Measurements from ENCODE around the gene PSAT1. TPM values are rescaled to one million over a fixed set of nuclear protein-coding genes. Genes with fewer than 3 reads are reported as not detected.
A peak's percentile ranks its signal among the peaks of the same experiment; 100 is the strongest.

PSAT1 gene
- total and polyA plus RNA-seq, 4 donors, result 4.0 to 48.4 (median 11.1) TPM

GRCh38 chr9:78319197-78320029, 22.5 kb downstream of the PSAT1 start:
- H3K9ac ChIP-seq (ENCODE audit: insufficient read depth in 1 of 2, low read length in 2 of 2), result no peak overlapping the region
- DNase-seq (peak in 1 of 3 donors; percentile 16), ATAC-seq (ENCODE audit: insufficient read depth, low FRiP score) (no peak)
- H3K27ac ChIP-seq (ENCODE audit: low read depth in 1 of 2, low read length in 1 of 2), result no peak overlapping the region
- no peak for TF ChIP-seq CTCF (IDR thresholded peaks at IDR 0.05; ENCODE audit: control extremely low read depth, extremely low read depth)
- peaks cover 0 to 4% (median under 1%) of the 10 kb centered on the region in 4 donors for H3K36me3 ChIP-seq (ENCODE audit: control insufficient read depth in 4 of 4, insufficient read depth in 4 of 4, low read length in 4 of 4)
- no peaks in the 10 kb centered on the region for H3K4me1 ChIP-seq (ENCODE audit: control insufficient read depth in 5 of 5, insufficient read depth in 5 of 5, low read length in 5 of 5)
- H3K27me3 ChIP-seq (ENCODE audit: control insufficient read depth in 3 of 3, insufficient read depth in 3 of 3, low read length in 2 of 3), result no peaks in the 10 kb centered on the region
- peaks cover 0 to 3% (median 0%) of the 10 kb centered on the region in 4 donors for H3K9me3 ChIP-seq (ENCODE audit: control insufficient read depth in 4 of 4, insufficient read depth in 3 of 4, low read length in 3 of 4)
- no peak overlapping the region for H3K4me3 ChIP-seq
- 95 to 96% methylated on average over 6 of the region's 6 CpGs for WGBS, 2 donors

- no peak overlapping the region for H3K9ac ChIP-seq (ENCODE audit: insufficient read depth in 1 of 2, low read length in 2 of 2)
- ATAC-seq (ENCODE audit: insufficient read depth, low FRiP score), result no peak
- no peaks in the 10 kb centered on the region for H3K9me3 ChIP-seq (ENCODE audit: control insufficient read depth in 4 of 4, insufficient read depth in 3 of 4, low read length in 3 of 4)
- TF ChIP-seq CTCF (IDR thresholded peaks at IDR 0.05; ENCODE audit: control extremely low read depth, extremely low read depth), result no peak
- no peak overlapping the region for H3K27ac ChIP-seq (ENCODE audit: low read depth in 1 of 2, low read length in 1 of 2)
- no peaks in the 10 kb centered on the region for H3K27me3 ChIP-seq (ENCODE audit: control insufficient read depth in 3 of 3, insufficient read depth in 3 of 3, low read length in 2 of 3)
- H3K4me1 ChIP-seq (ENCODE audit: control insufficient read depth in 5 of 5, insufficient read depth in 5 of 5, low read length in 5 of 5), result peaks cover 0 to 3% (median 0%) of the 10 kb centered on the region in 5 donors
- H3K4me3 ChIP-seq, result no peak overlapping the region
- DNase-seq, result no peak
- peaks cover 0 to 4% (median under 1%) of the 10 kb centered on the region in 4 donors for H3K36me3 ChIP-seq (ENCODE audit: control insufficient read depth in 4 of 4, insufficient read depth in 4 of 4, low read length in 4 of 4)
- 72 to 73% methylated on average over 4 of the region's 4 CpGs for WGBS, 2 donors
These were observed 23.2 kb downstream of the PSAT1 start for GRCh38 chr9:78320030-78320693.

GRCh38 chr9:78320875-78321496, 24.1 kb downstream of the PSAT1 start:
- TF ChIP-seq CTCF (IDR thresholded peaks at IDR 0.05; ENCODE audit: control extremely low read depth, extremely low read depth), result no peak
- Histone ChIP-seq H3K27ac (ENCODE audit: low read depth in 1 of 2, low read length in 1 of 2) (no peak overlapping the region), H3K27me3 (ENCODE audit: control insufficient read depth in 3 of 3, insufficient read depth in 3 of 3, low read length in 2 of 3) (no peaks in the 10 kb centered on the region), H3K4me1 (ENCODE audit: control insufficient read depth in 5 of 5, insufficient read depth in 5 of 5, low read length in 5 of 5) (peaks cover 0 to 9% (median 0%) of the 10 kb centered on the region in 5 donors), H3K36me3 (ENCODE audit: control insufficient read depth in 4 of 4, insufficient read depth in 4 of 4, low read length in 4 of 4) (peaks cover 0 to 4% (median under 1%) of the 10 kb centered on the region in 4 donors), H3K4me3 (no peak overlapping the region), H3K9ac (ENCODE audit: insufficient read depth in 1 of 2, low read length in 2 of 2) (no peak overlapping the region), H3K9me3 (ENCODE audit: control insufficient read depth in 4 of 4, insufficient read depth in 3 of 4, low read length in 3 of 4) (no peaks in the 10 kb centered on the region)
- no peak for DNase-seq
- no peak for ATAC-seq (ENCODE audit: insufficient read depth, low FRiP score)
- 95 to 99% methylated on average over 4 of the region's 4 CpGs for WGBS, 2 donors
